SK-N-SH (cell line): ENCODE results near the gene ACP4. TPM values are rescaled to one million over a fixed set of nuclear protein-coding genes. Genes with fewer than 3 reads are reported as not detected.
A peak's percentile ranks its signal among the peaks of the same experiment; 100 is the strongest.

Experiments
- CTCF ChIA-PET: fragments of 300-600, 350-600 bp; formaldehyde crosslinking; extraction: SDS; loops from one replicate; lab custom pipeline; 2021; lab: Yijun Ruan, JAX
- POLR2A ChIA-PET: fragments of 350-600 bp; sonication (Branson Sonifier 250); formaldehyde crosslinking; extraction: SDS; loops from one replicate; lab custom pipeline; 2020; ENCODE audit warnings: antibody characterized with exemption, inconsistent platforms; lab: Yijun Ruan, JAX
- DNase-seq: peaks from one replicate; pipeline ENCODE4 v3.0.0; 2012
- H2AFZ ChIP-seq: fragments of 200-600 bp; sonication (generic); 2 replicates; pipeline ENCODE4 v1.8.1; 2016; ENCODE audit warnings: antibody characterized with exemption, mild to moderate bottlenecking, low read depth
- H3F3A ChIP-seq: fragments of 200-600 bp; sonication (generic); replicated peaks from 2 replicates; pipeline ENCODE3; 2016; ENCODE audit warnings: antibody characterized with exemption, mild to moderate bottlenecking; ENCODE audit not compliant: insufficient read depth
- H3K27ac ChIP-seq, 2 experiments: fragments of 200-500 bp in 1 of 2; fragments of 200-600 bp in 1 of 2; sonication (Bioruptor generic) in 1 of 2; sonication (generic), shearing (Covaris generic) in 1 of 2; 2 replicates each; pipeline versions ENCODE4 v1.5.1 to v1.6.1; 2014 to 2016; ENCODE audit warnings: low read depth in 2 of 2, inconsistent platforms in 1 of 2, low read length in 1 of 2, mild to moderate bottlenecking in 1 of 2, mixed read lengths in 1 of 2
- H3K27me3 ChIP-seq: fragments of 200-600 bp; sonication (generic), shearing (Covaris generic); 2 replicates; pipeline ENCODE4 v1.6.1; 2016; ENCODE audit warnings: mixed run types; ENCODE audit not compliant: insufficient read depth
- H3K36me3 ChIP-seq, 2 experiments: fragments of 200-500 bp in 1 of 2; fragments of 200-600 bp in 1 of 2; sonication (Bioruptor generic) in 1 of 2; sonication (generic) in 1 of 2; replicated peaks in 1 of 2; 2 replicates each; pipeline versions ENCODE3 to v1.5.1; 2014 to 2016; ENCODE audit warnings: low read length in 1 of 2, mild to moderate bottlenecking in 1 of 2; ENCODE audit not compliant: insufficient read depth in 2 of 2, control insufficient read depth in 1 of 2
- H3K4me1 ChIP-seq, 2 experiments: fragments of 200-500 bp in 1 of 2; fragments of 200-600 bp in 1 of 2; sonication (Bioruptor generic) in 1 of 2; sonication (generic), shearing (Covaris generic) in 1 of 2; 2 replicates each; pipeline versions ENCODE4 v1.5.1 to v1.6.1; 2014 to 2016; ENCODE audit warnings: low read depth in 1 of 2, low read length in 1 of 2, mixed run types in 1 of 2; ENCODE audit not compliant: insufficient read depth in 2 of 2, control insufficient read depth in 1 of 2
- H3K4me2 ChIP-seq: fragments of 200-600 bp; sonication (generic), shearing (Covaris generic); 2 replicates; pipeline ENCODE4 v1.6.1; 2017; ENCODE audit warnings: mixed run types
- H3K4me3 ChIP-seq, 2 experiments: fragments of 200-500 bp in 1 of 2; fragments of 200-600 bp in 1 of 2; sonication (Bioruptor generic) in 1 of 2; sonication (generic), shearing (Covaris generic) in 1 of 2; 2 replicates each; pipeline versions ENCODE4 v1.5.1 to v1.8.1; 2014 to 2016; ENCODE audit warnings: low read depth in 2 of 2, inconsistent platforms in 1 of 2, low read length in 1 of 2, mild to moderate bottlenecking in 1 of 2, mixed read lengths in 1 of 2, moderate library complexity in 1 of 2
- H3K79me2 ChIP-seq: fragments of 200-600 bp; sonication (generic); 2 replicates; pipeline ENCODE4 v1.8.1; 2017; ENCODE audit warnings: mild to moderate bottlenecking; ENCODE audit not compliant: insufficient read depth
- H3K9ac ChIP-seq: fragments of 200-600 bp; sonication (generic); 2 replicates; pipeline ENCODE4 v1.6.1; 2017; ENCODE audit warnings: mixed run types
- H3K9me2 ChIP-seq: fragments of 200-600 bp; sonication (generic); 2 replicates; pipeline ENCODE4 v1.6.1; 2017; ENCODE audit warnings: mixed run types
- H3K9me3 ChIP-seq: fragments of 200-600 bp; sonication (generic); 2 replicates; pipeline ENCODE4 v1.6.1; 2017; ENCODE audit warnings: mixed run types, mild to moderate bottlenecking, moderate library complexity
- H4K20me1 ChIP-seq: fragments of 200-600 bp; sonication (generic); 2 replicates; pipeline ENCODE4 v1.6.1; 2017; ENCODE audit warnings: mild to moderate bottlenecking, mixed run types; ENCODE audit not compliant: insufficient read depth
- CTCF ChIP-seq: fragments of 200-600 bp; sonication (generic); IDR thresholded peaks from 2 replicates; pipeline ENCODE4 v1.6.1; 2017; ENCODE audit warnings: antibody characterized with exemption, mild to moderate bottlenecking, moderate library complexity
- EZH2phosphoT487 ChIP-seq: fragments of 200-600 bp; sonication (generic); IDR thresholded peaks from 2 replicates; pipeline ENCODE4 v1.6.1; 2017; ENCODE audit warnings: low read depth, mixed run types, mild to moderate bottlenecking, antibody characterized with exemption, moderate library complexity, borderline replicate concordance
- FOXJ3 ChIP-seq: sonication (generic); formaldehyde crosslinking; IDR thresholded peaks from 2 replicates; pipeline ENCODE4 v1.5.1; 2020; ENCODE audit warnings: mild to moderate bottlenecking, missing genetic modification reagents
- FOXM1 ChIP-seq: IDR thresholded peaks from 2 replicates; pipeline ENCODE4 v1.4.0; 2012; ENCODE audit warnings: low read depth, mild to moderate bottlenecking
- GABPA ChIP-seq: IDR thresholded peaks from 2 replicates; pipeline ENCODE4 v1.4.0; 2012; ENCODE audit warnings: low read depth, mild to moderate bottlenecking
- GATA2 ChIP-seq: sonication (generic); formaldehyde crosslinking; IDR thresholded peaks from 2 replicates; pipeline ENCODE4 v1.5.0; 2020; ENCODE audit warnings: mild to moderate bottlenecking, missing genetic modification reagents
- IRF3 ChIP-seq: fragments of 150-350 bp; IDR thresholded peaks from 2 replicates; pipeline ENCODE4 v1.6.1; 2016; ENCODE audit warnings: mild to moderate bottlenecking, low read depth, low read length
- MXI1 ChIP-seq: IDR thresholded peaks from 2 replicates; pipeline ENCODE4 v1.6.1; 2012; ENCODE audit warnings: mild to moderate bottlenecking, low read depth, low read length, improper control_type of control experiment
- NRF1 ChIP-seq: IDR thresholded peaks from 2 replicates; pipeline ENCODE4 v1.6.1; 2012; ENCODE audit warnings: low read depth, mild to moderate bottlenecking, low read length
- PBX3 ChIP-seq: IDR thresholded peaks from 2 replicates; pipeline ENCODE4; 2012
- RCOR1 ChIP-seq: fragments of 150-350 bp; IDR thresholded peaks from 2 replicates; pipeline ENCODE4 v1.6.1; 2017; ENCODE audit warnings: antibody characterized with exemption, low read length
- RFX5 ChIP-seq: IDR thresholded peaks from 2 replicates; pipeline ENCODE4 v1.6.1; 2012; ENCODE audit warnings: mild to moderate bottlenecking, improper control_type of control experiment, low read length
- RXRA ChIP-seq: IDR thresholded peaks from 2 replicates; pipeline ENCODE4 v1.4.0; 2012; ENCODE audit warnings: low read depth, mild to moderate bottlenecking, borderline replicate concordance
- SIN3A ChIP-seq: IDR thresholded peaks from 2 replicates; pipeline ENCODE4 v1.6.1; 2012; ENCODE audit warnings: low read depth, mild to moderate bottlenecking, low read length, moderate library complexity, borderline replicate concordance
- TAF1 ChIP-seq: IDR thresholded peaks from 2 replicates; pipeline ENCODE4 v1.6.1; 2012; ENCODE audit warnings: low read depth, mild to moderate bottlenecking, low read length, moderate library complexity, borderline replicate concordance
- TCF12 ChIP-seq: IDR thresholded peaks from 2 replicates; pipeline ENCODE4 v1.4.0; 2012
- USF1 ChIP-seq: IDR thresholded peaks from 2 replicates; pipeline ENCODE4 v1.4.0; 2012; ENCODE audit warnings: low read depth, borderline replicate concordance
- WGBS: methylation state at CpG from one replicate; pipeline ENCODE4 v1.1.6; 2017; ENCODE audit warnings: low lambda C conversion rate; 5-methylcytosine and 5-hydroxymethylcytosine counted together
- polyA plus RNA-seq, 3 experiments: library from polyadenylated mRNA; depleted of rRNA; stranded (reverse); fragments of >200 nt; gene quantifications; 2 replicates each; pipeline ENCODE4 v1.2.3, GENCODE V29; 2012

ACP4 gene
- polyA plus RNA-seq, 1 of the 3 experiments (the other 2 are of a cell fraction) = not detected

- 9% methylated on average over 23 of the region's 67 CpGs for WGBS
- CTCF ChIA-PET = no interaction called here
Measured at GRCh38 chr19:50835785-50836542, 45.7 kb downstream of the ACP4 start.

GRCh38 chr19:50836543-50837195 is 46.5 kb downstream of the ACP4 start:
- WGBS = 37% methylated on average over 19 of the region's 19 CpGs
- H4K20me1 ChIP-seq = no peaks in the 10 kb centered on the region
- H3K9ac ChIP-seq = no peak overlapping the region
- DNase-seq = no peak
- H3K79me2 ChIP-seq = no peaks in the 10 kb centered on the region
- H3K9me3 ChIP-seq = no peaks in the 10 kb centered on the region
- CTCF ChIA-PET = interaction anchor here (0.6 to 0.7 kb wide), 2 partner anchors 45 to 86 kb away, joined by 3 read pairs; no protein-coding TSS in a partner anchor
- H3K36me3 ChIP-seq = no peaks in the 10 kb centered on the region
- H3K4me3 ChIP-seq = no peak overlapping the region
- H3K27me3 ChIP-seq = peaks cover 22% of the 10 kb centered on the region; the same call in 1 of the 2 replicates
- H3K4me1 ChIP-seq = peaks cover 0 to 7% of the 10 kb centered on the region in 2 experiments; a peak in 1 of 4 replicates
- no peaks in the 10 kb centered on the region for H3F3A ChIP-seq
- H2AFZ ChIP-seq = no peak overlapping the region; the same call in 1 of the 2 replicates
- POLR2A ChIA-PET = no interaction called here
- H3K27ac ChIP-seq = no peak overlapping the region
- H3K9me2 ChIP-seq = no peaks in the 10 kb centered on the region
- H3K4me2 ChIP-seq = no peak overlapping the region
- TF ChIP-seq TAF1 (no peak), FOXM1 (no peak), SIN3A (no peak), GABPA (no peak), CTCF (no peak), RFX5 (no peak), RXRA (no peak), EZH2phosphoT487 (no peak), PBX3 (no peak), TCF12 (no peak), USF1 (no peak), FOXJ3 (no peak), RCOR1 (no peak), GATA2 (CRISPR knock-in tag) (no peak), MXI1 (no peak)

More at GRCh38 chr19:50835785-50836542, 45.7 kb downstream of the ACP4 start:
- DNase-seq = peak; percentile 96
- H3K4me1 ChIP-seq = peaks cover 0 to 7% of the 10 kb centered on the region in 2 experiments; a peak in 1 of 4 replicates
- no peaks in the 10 kb centered on the region for H3K9me2 ChIP-seq
- peak overlapping the region; percentile 52 to 57 for H3K4me3 ChIP-seq
- no peaks in the 10 kb centered on the region for H3K36me3 ChIP-seq
- no peaks in the 10 kb centered on the region for H3K9me3 ChIP-seq
- peak overlapping the region; percentile 77 for H3K4me2 ChIP-seq
- H4K20me1 ChIP-seq = no peaks in the 10 kb centered on the region
- H3K27ac ChIP-seq = no peak overlapping the region; a peak in 1 of 4 replicates
- POLR2A ChIA-PET = no interaction called here
- H3K9ac ChIP-seq = peak overlapping the region; percentile 41; the same call in 1 of the 2 replicates
- no peaks in the 10 kb centered on the region for H3K79me2 ChIP-seq
- 0 out of 2 replicates have a peak, but pooled peaks have one; percentile 24 for TF ChIP-seq NRF1
- peak; percentile 30; the same call in 1 of the 2 replicates for TF ChIP-seq MXI1
- no peak for TF ChIP-seq IRF3
- no peak for TF ChIP-seq RXRA
- TF ChIP-seq, all 33 proteins: peak for 2
- peaks cover 22% of the 10 kb centered on the region; the same call in 1 of the 2 replicates for H3K27me3 ChIP-seq
- H2AFZ ChIP-seq = peak overlapping the region; percentile 65; the same call in 1 of the 2 replicates
- no peaks in the 10 kb centered on the region for H3F3A ChIP-seq
